NK-92 (cell line): ENCODE data around the gene MAVS.
"Not testable (repeated sequence)": the region's sequence is repeated elsewhere in the genome, so short reads cannot be mapped to it uniquely, and the experiment has no call there.

Experiments used
- DNase-seq: peaks from one replicate; lab custom pipeline; 2025; ENCODE audit not compliant: unreplicated experiment; lab: John Stamatoyannopoulos, UW

Gene MAVS

DNA sequence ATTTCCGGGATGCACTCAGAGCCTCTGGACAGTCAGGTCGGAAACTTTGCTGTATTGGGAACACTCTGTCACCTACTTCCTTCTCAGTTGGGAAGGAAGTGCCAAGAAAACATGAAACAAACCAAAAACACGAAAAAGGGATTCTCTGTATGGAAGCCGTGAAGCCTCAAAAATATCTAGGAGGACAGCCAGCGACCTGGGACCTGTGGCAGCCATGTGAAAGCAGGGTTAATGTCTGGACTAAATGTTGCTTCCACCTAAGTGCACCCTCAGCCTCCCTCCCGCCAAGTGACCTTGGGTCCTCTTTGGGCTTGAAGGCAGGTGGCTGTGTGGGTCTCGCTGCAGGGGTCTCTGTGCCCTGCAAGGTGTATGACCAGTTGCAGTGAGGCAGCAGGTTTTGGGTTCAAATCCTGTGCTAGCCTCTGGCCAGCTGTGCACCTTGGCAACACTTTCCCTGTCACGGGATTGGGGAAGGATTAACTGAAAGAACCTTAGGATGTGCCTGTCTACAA lies 851 bp downstream of the MAVS start:
- no peak for DNase-seq

DNA sequence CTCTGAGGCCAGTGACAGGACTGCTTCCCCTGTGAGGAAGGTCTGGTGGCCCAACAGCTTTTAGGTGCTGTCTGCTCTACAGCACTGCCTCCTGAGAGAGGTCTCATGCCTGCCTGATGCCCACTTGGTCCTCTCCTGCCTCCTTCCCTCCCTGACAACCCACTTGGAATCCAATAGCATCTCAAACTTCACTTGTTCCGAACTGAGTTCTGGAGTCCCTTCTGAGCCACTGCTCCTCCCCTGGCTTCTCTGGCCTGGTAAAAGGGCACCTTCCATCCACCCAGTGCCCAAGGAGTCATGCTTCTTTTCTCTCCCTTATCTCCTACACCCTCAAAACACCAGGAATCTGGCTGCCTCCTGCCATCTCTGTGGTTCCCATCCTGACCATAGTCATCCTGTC lies 1.9 kb downstream of the MAVS start:
- no peak for DNase-seq

- no peak for DNase-seq
Observed at GRCh38 chr20:3854462-3854871, 7.8 kb downstream of the MAVS start.

DNA sequence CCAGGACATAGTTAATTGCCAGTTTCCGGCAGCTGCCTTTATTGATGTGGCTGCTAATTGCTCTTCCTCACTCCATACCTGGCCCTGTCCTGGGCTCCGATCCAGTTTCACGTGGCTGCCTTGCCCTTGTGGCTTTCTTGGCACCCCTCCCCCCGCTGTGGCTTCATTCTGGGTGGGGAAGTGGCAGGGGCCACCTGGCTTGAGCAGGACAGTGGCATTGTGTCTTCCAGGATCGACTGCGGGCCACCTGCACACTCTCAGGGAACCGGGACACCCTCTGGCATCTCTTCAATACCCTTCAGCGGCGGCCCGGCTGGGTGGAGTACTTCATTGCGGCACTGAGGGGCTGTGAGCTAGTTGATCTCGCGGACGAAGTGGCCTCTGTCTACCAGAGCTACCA lies 10.8 kb downstream of the MAVS start:
- DNase-seq = no peak

DNA sequence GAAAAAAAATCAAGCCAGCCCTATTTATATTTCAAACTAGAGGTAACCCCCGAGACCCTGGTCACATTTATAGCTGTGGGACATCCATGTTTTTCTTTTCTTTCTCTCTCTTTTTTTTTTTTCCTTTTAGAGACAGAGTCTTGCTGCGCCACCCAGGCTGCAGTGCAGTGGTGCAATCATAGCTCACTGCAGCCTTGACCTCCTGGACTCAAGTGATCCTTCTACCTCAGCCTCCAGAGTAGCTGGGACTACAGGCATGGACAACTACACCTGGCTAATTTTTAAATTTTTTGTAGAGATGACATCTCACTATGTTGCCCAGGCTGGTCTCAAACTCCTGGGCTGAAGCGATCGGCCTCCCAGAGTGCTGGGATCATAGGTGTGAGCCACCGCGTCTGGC lies 12.1 kb downstream of the MAVS start:
- DNase-seq = no peak

GRCh38 chr20:3861191-3861590 lies 14.6 kb downstream of the MAVS start:
- no peak for DNase-seq

- no peak for DNase-seq
Observed at GRCh38 chr20:3862333-3862732, 15.7 kb downstream of the MAVS start.

DNA sequence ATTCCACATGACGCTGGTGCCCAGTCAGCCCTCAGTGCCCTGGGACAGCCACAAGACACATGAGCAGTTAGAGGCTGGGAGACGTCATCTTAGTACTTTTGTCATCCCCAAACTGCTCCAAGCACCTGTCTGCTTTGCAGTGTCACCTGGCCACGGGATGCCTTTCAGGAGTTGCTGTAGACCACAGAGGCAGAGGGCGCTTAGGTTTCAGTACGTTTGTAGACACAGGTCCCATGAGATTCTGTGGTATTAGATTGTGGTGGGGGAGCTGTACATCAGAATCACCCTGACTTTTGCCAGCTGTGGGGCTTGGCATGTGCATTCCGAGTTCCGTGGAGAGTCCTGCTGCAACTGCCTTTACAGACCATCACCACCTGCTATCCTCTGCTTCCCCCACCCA lies 16.7 kb downstream of the MAVS start:
- DNase-seq = no peak

DNA sequence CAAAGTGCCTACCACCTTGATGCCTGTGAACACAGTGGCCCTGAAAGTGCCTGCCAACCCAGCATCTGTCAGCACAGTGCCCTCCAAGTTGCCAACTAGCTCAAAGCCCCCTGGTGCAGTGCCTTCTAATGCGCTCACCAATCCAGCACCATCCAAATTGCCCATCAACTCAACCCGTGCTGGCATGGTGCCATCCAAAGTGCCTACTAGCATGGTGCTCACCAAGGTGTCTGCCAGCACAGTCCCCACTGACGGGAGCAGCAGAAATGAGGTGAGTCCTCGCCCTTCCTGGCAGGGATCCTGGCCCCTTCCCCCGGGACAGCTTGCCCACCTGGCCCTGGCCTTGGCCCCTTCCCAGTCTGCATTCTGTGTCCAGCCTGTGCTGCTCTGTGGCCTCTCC lies 17.9 kb downstream of the MAVS start:
- no peak for DNase-seq

- DNase-seq = no peak
Observed at GRCh38 chr20:3865152-3865886, 18.7 kb downstream of the MAVS start.

DNA sequence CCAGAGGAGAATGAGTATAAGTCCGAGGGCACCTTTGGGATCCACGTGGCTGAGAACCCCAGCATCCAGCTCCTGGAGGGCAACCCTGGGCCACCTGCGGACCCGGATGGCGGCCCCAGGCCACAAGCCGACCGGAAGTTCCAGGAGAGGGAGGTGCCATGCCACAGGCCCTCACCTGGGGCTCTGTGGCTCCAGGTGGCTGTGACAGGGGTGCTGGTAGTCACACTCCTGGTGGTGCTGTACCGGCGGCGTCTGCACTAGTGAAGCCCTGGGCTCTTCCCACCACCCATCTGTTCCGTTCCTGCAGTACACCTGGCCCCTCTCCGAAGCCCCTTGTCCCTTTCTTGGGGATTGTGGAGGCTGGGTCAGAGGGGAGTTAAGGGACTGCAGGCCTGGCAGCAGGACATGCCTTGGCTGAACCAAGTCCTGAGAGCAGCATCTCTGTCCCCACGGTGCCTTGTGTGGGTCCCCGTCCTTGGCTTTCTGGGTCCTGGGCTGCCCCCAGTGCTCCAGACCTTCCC lies 19.3 kb downstream of the MAVS start:
- DNase-seq = no peak

DNA sequence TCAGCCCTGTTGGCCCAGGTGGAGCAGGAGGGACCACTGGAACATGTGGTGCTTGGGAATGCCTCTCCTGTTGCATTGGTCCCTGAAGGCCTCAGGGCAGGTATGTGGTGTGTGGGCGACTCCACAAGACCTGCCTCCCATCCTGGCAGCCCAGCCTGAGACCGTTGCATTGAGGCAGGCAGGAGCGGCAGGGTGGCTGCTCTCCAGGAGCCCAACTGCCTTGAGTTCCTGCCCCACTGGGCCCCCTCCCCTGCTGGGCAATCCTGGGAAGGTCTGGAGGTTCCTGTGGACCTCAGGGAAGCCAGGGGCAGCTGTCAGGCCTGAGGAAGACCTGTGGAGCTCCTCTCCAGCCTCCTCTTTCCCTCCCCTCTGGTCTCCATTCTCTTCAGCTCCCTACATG lies 19.8 kb downstream of the MAVS start:
- DNase-seq = no peak

GRCh38 chr20:3867802-3868201 lies 21.2 kb downstream of the MAVS start:
- no peak for DNase-seq

GRCh38 chr20:3869839-3870634 lies 23.4 kb downstream of the MAVS start:
- DNase-seq = no peak

DNA sequence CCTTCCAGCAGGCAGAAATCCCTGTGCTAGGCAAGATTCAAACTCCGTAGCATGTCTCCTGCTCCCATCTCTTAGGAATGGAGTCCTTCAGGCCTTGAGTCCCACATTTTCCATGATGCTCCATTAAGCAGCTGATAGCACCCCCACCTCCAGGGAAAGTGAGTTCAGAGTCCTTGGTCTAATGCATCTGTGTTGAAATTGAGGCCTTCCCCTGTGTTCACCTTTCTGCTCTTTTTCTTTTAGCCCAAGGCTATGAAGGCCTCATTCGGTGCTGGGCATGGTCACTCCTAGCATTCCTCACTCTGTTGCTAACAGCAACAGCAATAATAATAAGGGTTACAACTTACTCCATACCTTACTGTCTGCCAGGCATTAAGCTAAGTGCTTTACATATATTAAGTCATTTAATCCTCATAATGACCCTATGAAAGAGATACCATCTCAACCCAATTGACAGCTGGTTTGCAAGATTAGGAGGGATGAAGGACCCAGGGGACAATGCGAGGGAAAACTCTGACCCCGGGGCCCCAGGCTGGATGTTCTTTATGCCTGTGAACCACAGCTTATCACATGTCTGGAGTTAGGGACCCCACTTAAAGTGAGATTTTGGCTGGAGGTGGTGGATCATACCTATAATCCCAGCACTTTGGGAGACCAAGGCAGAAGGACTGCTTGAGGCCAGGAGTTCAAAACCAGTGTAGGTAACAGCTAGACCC lies 25.1 kb downstream of the MAVS start:
- DNase-seq = no peak

- no peak for DNase-seq
Observed at GRCh38 chr20:3873507-3873906, 26.9 kb downstream of the MAVS start.

GRCh38 chr20:3874194-3874844 lies 27.7 kb downstream of the MAVS start:
- DNase-seq = no peak

GRCh38 chr20:3875378-3875974 lies 28.8 kb downstream of the MAVS start:
- no peak for DNase-seq

DNA sequence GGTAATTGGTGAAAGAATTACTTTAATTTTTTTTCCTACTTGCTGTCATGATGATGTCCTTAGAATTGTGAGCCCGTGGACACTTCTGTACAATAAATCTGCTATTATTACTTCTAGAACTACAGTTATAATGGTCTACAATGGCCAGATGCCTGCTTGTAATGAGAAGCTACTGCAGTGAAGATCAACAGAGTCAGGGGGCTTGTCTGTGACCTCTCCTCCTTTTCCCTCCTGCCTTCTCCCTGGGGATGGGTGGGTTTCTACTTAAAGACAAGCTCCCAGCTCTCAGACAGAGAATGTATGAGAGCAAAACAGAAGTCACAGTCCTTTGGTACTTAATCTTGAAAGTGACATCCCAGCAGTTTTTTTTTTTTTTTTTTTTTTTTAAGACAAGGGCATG lies 29.4 kb downstream of the MAVS start:
- DNase-seq = no peak

DNA sequence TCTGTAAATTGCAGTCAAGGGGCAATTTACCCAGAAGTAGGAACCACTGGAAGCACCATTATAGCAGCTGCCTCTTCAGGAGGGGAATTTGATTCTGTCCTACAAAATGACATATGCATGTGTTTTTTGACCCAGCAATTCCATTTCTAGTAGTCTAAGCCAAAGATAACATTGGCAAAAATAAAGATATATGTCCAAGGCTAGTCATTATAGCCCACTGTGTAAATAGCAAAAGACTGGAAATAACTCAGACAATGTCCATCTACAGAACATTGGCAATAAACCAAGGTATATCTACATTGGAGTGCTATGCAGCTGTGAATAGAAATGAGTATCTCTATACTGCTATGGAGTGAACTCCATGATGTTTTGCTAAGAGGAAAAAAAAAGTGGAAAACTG lies 30.0 kb downstream of the MAVS start:
- DNase-seq = no peak

GRCh38 chr20:3878921-3879274 lies 32.3 kb downstream of the MAVS start:
- not testable (repeated sequence) for DNase-seq
